HG02973 (cell line): ENCODE results near the gene CD81.
A peak's percentile ranks its signal among the peaks of the same experiment; 100 is the strongest.

Experiments used
- ATAC-seq: cut with Tn5 transposase; IDR thresholded peaks from one replicate; pipeline ENCODE4 v1.9.1; 2021; ENCODE audit warnings: moderate library complexity; ENCODE audit not compliant: unreplicated experiment

The CD81 gene

GRCh38 chr11:2417856-2418692 is 41.0 kb downstream of the CD81 start:
- no peak for ATAC-seq

GRCh38 chr11:2418693-2419360 is 41.7 kb downstream of the CD81 start:
- no peak for ATAC-seq

GRCh38 chr11:2419638-2420501 is 42.8 kb downstream of the CD81 start:
- ATAC-seq, result no peak

GRCh38 chr11:2420502-2421225 is 43.6 kb downstream of the CD81 start:
- ATAC-seq, result peak; percentile 65

GRCh38 chr11:2421226-2421994 is 44.3 kb downstream of the CD81 start:
- ATAC-seq, result no peak

GRCh38 chr11:2421996-2422395 is 44.9 kb downstream of the CD81 start:
- no peak for ATAC-seq

- no peak for ATAC-seq
Observed at GRCh38 chr11:2422461-2423156, 45.5 kb downstream of the CD81 start.

GRCh38 chr11:2423157-2424025 is 46.3 kb downstream of the CD81 start:
- ATAC-seq, result no peak

GRCh38 chr11:2424811-2425495 is 47.8 kb downstream of the CD81 start:
- ATAC-seq, result no peak

- ATAC-seq, result no peak
Observed at GRCh38 chr11:2425506-2425905, 48.4 kb downstream of the CD81 start.

- no peak for ATAC-seq
Observed at GRCh38 chr11:2426221-2426620, 49.1 kb downstream of the CD81 start.

GRCh38 chr11:2426826-2427521 is 49.9 kb downstream of the CD81 start:
- ATAC-seq, result no peak

- no peak for ATAC-seq
Observed at GRCh38 chr11:2427721-2428321, 50.7 kb downstream of the CD81 start.

GRCh38 chr11:2428322-2428795 is 51.2 kb downstream of the CD81 start:
- no peak for ATAC-seq

GRCh38 chr11:2431395-2431794 is 54.3 kb downstream of the CD81 start:
- ATAC-seq, result no peak

GRCh38 chr11:2432171-2432621 is 55.1 kb downstream of the CD81 start:
- no peak for ATAC-seq

GRCh38 chr11:2432628-2433071 is 55.5 kb downstream of the CD81 start:
- ATAC-seq, result no peak
